HUDEP-2 (cell line): ENCODE data around the gene CCDC192.

Experiments
- DNase-seq, 76 experiments: peaks; one replicate each; lab custom pipeline; 2025; ENCODE audit not compliant: unreplicated experiment in 76 of 76; lab: John Stamatoyannopoulos, UW

Gene CCDC192

DNA sequence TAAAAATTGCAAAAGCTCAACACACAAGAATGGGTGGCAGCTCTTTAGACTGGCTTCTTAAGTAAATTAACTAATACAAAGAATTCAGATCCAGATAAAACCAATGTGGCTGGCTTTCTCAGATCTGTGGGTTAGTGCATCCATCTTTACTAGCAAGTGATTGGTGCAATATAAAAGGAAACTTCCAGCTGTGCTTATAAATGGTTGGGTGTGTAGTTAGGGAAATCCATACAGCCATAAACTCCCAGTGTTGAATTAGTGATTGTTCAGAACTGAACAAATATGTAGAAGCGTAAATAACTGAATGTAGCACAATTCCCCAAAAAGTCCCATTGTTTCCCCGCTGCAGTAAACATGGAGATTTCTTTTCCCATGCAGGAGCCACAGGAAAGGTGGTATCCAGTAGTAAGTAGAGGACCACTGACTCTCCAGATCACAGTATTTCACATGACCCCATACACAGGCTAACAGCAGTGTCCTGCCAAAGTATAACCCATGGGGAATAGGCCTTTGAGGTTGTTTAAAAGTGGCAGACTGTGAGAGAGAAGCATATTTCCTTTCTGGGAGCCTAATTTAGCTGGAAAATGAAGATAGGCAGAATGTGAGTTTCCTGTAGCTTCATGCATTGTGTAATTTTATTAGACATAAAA lies 207.2 kb downstream of the CCDC192 start:
- no peak for DNase-seq

DNA sequence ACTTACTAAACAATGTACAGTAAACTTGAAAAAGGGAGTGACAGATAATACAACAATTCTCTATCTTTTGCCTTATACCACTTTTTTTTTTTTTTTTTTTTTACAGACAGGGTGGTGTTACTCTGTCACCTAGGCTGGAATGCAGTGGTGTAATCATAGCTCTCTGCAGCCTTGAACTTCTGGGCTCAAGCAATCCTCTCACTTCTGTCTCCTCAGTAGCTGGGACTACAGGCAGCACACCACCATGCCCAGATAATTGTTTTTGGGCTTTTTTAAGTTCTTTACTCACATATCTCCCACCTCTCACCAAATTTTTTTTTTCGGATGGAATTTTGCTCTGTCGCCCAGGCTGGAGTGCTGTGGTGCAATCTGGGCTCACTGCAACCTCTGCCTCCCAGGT lies 208.4 kb downstream of the CCDC192 start:
- no peak for DNase-seq

DNA sequence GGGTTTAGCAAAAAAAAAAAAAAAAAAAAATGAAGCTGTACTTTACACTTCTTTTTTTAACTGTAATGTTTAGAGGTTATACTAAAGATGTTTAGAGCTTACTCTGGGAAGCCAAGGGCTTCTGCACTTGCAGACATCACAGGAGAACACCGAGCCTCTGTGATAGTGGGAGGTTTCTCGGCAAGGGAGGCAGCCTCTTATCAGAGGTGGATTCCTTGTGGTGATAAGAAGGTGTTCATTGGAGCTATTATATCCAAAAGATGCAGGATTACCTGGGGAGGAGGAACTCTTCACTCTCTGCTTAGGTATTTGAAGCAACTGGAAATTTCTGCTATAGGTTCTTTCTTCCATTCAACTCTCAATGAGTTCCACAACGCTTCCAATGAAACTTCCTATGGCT lies 209.2 kb downstream of the CCDC192 start:
- DNase-seq: no peak

DNA sequence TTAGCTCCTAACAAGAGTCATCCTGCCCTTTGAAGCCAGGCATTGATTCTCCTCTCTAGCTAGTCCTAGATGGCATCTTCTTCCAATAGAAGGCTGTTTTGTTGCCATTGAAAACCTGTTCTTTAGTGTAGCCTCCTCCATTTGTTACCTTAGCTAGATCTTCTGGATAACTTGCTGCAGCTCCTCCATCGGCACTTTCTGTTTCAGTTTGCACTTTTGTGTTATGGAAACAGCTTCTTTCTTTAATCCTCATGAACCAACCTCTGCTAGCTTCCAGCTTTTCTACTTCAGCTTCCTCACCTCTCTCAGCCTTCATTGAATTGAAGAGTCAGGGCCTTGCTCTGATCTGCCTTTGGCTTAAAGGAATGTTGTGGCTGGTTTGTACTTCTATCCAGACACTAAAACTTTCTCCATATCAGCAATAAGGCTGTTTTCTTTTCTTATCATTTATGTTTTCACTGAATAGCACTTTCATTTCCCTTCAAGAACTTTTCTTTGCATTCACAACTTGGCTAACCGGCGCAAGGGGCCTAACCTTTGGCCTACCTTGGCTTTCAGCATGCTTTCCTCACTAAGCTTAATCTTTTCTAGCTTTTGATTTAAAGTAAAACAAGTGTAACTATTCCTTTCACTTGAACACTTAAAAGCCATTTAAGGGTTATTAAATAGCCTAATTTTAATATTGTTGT lies 213.8 kb downstream of the CCDC192 start:
- DNase-seq: no peak

DNA sequence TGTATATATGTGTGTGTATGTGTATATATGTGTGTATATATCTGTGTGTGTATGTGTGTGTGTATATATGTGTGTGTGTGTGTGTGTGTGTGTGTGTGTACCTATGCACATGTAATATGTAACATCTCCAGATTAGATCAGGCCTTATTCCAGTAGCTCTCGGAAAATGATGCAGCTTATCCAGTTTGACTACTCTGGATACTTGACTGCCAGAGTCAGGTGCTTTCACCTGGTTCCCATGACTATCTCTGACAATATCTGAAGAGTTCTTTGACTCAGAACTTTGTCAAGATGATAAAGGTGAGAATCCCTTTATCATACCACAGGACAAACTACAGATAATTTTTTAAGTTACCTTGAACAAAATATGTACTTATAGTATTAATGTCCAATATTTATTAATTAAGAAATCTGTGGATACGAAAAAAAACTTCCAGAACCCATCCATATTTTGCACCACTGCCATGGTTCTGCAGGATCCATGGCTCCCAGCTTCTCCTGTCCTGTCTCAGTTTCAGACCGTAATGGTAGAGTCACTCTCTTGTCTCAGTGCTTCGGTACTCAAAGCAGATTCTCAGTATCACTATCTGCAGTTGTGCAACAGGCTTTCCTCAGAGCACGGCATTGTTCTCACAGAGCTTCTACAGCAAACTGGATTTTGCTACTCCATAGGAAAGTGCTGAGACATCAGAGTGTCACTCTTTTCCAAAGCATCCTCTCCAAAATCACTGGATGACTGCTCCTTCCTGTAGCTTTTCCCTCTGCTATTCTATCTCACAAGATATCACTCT lies 216.0 kb downstream of the CCDC192 start:
- DNase-seq: no peak

DNA sequence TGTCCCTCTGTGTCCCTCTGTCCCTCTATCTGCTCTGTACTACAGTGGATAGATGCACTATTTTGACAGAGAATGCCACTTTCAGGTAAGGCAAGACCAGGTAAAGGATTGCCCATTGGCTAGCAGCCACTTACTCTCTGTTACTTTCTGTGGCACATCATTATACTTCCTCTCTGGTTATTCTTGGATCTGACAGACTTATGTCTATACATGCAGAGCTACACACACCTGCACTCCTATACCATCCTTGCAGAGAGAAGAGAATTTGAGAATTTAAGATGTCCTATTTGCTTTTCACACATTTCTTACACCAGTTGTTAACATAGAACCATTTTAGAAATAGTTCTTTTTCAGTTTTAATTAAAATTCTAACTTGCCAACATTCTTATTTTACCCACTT lies 216.6 kb downstream of the CCDC192 start:
- no peak for DNase-seq

DNA sequence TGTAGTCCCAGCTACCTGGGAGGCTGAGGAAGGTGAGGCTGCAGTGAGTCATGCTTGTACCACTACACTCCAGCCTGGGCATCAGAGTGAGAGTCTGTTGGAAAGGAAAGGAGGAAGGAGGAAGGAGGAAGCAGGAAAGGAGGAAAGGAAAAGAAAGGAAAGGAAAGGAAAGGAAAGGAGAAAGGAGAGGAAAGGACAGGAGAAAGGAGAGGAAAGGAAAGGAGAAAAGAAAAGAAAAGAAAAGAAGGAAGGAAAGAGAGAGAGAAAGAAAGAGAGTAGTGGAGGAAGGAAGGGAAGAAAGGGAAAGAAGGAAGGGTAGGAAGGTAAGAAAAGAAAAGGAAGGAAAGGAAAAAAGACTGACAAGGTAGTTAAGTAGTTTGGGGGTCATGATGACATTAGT lies 217.7 kb downstream of the CCDC192 start:
- DNase-seq: no peak

DNA sequence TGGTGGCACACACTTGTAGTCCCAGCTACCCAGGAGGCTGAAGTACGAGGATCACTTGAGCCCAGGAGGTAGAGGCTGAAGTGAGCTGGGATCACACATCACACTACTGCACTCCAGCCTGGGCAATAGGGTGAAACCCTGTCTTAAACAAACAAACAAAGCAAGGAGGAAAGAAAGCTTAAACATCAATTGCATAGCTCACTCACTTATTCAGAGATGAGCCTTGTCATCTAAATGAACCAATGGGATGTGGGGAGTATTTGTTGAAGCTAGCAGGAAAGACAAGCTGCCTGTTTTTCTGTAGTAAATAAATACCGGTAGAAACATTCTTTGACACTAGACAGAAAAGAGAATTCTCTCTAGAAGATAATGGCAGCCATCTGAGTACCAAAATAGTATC lies 219.4 kb downstream of the CCDC192 start:
- DNase-seq: no peak

DNA sequence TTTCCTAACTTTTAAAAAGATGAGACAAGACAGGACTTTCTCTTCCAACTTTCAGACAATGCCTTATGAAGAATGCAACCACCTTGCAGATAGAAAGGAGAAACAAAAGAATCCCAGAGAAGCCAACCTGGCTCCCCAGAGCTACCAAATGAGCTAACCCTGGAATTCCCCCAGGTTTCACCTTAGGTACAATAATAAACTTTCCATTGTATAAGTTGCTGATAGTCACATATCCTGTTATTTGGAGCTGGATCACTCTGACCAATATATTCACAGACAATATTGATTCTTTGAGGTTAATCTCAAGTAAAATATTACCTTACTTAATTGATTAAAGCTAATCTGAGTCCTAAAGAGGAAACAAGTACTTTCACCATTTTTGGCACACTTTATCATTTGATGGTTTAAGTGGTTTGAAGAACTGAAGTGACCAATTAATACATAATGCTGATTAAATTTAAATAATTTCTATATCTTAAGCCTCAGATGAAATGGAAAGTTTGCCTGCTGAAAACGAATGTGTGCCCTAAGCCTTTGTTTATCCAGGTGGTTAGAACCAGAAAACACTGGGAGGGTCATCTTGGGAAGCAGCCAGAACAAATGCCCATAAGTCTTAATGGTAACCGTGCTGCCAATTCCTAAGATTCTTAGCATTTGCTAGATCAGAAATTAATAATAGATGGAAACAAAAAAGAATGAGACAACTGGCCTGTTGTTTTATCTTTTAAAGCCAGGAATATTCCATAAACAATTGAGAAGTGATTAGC lies 220.8 kb downstream of the CCDC192 start:
- DNase-seq: no peak

DNA sequence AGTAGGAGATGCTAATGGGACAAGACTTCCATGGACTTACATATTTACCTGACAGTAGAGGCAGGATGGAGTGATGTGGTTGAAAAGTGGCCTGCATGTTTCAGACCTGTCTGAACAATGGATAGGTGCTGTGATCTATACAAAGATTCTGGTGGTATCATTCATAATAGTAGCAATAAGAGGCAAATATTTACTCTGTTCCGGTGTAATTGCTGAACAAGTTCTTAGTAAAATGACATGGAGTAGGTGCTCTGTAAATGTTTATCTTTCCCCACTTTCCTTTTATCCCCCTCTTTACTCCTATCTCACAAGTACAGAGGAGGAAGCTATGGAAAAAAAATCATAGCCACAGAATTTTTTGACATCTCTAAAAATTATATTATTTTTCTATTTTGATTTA lies 221.4 kb downstream of the CCDC192 start:
- DNase-seq: no peak

DNA sequence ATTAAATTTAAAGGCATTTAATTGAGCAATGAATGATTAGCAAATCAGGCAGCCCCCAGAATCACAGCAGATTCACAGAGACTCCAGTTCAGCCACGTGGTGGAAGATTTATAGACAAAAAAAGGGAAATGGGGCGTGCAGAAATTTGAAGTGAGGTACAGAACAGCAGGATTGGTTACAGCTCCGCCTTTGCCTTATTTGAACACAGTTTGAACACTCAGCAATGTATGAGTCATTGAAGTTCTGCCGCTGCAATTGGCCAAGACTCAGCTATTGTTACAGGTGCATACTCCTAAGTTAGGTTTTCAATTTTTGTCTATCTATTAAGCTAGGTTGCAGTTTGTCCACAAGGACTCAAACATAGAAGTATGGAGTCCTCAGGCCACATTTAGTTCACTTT lies 222.7 kb downstream of the CCDC192 start:
- DNase-seq: no peak

DNA sequence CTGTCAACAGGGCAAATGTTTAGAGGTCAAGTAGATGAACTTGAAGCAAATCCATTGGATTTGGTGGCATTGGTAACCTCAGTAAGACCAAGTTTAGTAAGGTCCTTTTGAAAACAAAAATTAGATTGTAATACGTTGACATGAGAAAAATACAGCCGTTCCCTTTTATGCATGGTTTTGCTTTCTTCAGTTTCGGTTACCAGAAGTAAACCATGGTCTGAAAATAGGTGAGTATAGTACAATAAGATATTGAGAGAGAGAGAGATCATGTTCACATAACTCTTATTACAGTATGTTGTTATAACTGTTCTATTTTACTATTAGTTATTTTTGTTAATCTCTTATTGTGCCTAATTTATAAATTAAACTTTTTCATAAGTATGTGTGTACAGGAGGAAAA lies 223.8 kb downstream of the CCDC192 start:
- no peak for DNase-seq

DNA sequence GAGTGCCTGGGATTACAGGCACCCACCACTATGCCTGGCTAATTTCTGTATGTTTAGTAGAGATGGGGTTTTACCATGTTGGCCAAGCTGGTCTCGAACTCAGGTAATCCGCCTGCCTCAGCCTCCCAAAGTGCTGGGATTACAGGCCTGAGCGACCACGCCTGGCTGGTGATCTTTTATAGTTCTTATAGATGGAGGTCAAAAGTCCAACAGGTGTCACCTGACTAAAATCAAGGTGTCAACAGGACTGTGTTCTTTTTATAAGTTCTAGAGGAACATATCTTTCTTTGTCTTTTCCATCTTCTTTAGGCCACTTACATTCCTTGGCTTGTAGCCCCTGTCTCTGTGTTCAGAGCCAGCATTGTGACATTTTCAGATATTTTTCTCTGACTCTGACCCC lies 224.9 kb downstream of the CCDC192 start:
- DNase-seq: no peak

DNA sequence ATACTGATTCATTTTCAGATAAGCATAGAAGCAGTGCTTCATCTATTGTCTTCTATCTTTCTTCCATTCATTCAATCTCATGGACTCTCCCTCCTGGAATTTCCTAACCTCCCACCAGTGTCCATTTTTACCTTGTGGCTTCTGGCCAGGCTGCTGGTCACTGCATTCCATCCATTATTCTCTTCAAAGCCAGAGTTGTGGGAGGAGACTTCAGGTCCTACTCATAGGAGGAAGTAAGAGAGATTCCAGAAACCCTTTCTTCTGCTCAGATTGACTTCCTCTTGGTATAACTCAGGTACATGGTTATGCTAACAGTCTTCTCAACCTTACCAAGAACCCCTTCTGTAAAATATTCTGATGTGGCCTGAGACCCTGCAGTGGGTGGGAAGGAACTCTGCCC lies 227.1 kb downstream of the CCDC192 start:
- no peak for DNase-seq

DNA sequence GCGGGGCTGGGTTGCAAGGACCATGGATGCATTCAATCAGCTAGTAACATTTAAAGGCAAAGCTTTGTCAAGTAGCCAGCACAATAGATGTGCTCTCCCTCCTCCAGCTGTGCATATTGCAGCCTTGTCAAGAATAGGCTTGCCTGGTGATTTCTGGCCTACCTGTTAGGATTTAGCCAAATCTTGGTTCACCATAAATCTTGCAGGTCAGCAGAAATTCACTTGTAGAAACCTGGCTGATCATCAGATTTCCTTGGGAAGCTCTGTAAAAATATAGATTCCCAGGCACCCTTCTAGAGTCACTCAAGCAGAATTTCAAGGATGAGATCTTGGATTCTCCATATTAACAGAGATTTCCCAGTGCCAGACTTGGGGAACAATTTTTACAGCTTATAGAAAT lies 228.2 kb downstream of the CCDC192 start:
- DNase-seq: no peak

DNA sequence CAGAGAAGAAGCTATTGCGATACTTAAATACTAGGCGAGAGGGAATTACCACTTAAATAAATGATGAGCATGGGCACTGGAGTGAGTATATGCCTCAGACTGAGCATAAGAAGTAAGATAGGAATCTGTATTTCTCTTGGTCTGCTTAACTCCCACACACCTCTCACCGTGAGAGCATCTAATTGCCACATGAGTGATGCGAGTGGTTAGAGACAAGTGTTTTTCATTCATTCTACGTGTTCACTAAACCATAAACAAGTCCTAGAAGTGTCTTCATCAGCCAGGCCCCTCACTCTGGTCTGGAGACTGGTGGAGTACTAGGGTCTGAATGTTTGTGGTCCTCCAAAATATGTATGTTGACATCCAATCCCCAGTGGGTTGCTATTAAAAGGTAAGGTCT lies 230.2 kb downstream of the CCDC192 start:
- no peak for DNase-seq

DNA sequence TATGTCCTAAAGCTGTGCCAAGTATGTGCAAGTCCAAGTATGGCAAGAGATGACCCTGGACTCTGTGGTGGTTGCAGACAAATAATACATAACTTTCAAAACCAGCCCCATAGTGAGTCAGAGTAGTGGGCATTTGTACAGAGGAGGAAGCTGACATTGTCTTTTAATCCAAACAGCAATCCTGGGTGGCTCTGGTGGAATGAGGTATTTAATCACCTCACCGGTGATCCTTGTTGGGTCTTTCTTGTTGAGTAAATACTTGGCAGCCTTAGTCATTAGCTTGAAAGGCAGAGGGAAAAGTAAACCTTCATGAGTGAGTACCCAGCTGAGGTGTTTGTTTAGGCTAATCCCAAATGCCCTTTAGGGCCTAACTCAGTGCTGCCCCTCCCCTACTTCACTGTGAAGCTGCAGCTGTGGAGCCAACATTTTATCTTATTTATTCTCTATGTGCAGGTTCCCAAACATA lies 231.6 kb downstream of the CCDC192 start:
- no peak for DNase-seq

DNA sequence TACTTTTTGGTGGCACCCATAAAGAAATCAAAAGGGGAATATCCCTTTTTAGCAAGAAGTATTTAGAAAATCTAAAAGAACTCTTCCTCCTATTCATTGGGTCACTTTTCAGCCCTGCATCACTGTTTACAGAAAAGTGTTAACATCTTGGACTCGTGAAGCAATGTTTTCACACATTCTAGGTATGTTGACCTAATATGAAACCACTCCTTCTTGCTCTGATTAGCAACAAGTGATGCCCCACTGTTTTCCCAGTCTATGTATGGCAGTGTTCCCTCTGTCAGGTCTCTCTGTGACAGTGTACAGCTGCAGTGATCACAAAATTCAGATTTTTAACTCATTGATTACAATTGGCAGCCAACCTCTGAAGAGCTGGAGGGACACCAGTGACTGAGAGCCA lies 232.2 kb downstream of the CCDC192 start:
- DNase-seq: no peak

DNA sequence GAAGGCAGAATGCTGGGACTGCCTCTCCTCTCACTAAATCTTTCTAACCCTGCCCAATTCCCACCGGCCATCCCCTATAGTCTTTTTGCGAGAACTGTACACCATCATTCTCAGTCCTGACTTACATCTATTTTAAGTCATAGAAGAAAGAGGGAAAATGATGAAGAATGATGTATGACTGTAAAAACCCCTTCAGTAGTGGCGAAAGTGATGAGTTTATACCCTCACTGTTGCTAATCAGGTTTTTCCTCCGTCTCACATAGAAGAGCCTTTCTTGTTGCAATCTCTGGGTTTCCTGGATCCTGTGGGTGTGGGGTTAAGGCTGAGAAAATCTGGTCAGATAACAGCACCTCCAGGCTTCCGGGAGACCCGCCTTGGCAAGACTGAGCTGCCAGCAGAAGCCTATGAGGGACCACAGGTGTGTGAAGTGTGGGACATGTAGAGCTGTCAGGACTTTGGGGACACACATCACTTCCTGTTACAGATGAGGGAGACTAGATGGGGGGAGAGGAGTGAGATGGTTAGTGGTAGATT lies 233.3 kb downstream of the CCDC192 start:
- no peak for DNase-seq

DNA sequence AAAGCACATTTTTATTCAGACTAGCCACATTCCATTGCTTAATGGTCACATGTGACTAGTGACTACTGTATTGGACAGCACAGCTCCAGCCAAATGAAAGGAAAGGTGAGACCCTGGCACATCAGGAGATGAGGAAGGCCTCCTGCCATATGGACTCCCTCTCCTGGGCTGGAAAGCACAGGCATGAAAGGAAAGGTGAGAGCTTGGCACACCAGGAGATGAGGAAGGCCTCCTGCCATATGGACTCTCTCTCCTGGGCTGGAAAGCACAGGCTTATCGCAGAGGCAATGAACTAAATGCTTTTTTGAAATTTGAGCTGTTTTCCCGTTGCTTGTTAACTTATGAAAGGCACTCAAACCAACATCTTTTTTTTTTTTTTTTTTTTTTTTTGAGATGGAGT lies 235.6 kb downstream of the CCDC192 start:
- no peak for DNase-seq

DNA sequence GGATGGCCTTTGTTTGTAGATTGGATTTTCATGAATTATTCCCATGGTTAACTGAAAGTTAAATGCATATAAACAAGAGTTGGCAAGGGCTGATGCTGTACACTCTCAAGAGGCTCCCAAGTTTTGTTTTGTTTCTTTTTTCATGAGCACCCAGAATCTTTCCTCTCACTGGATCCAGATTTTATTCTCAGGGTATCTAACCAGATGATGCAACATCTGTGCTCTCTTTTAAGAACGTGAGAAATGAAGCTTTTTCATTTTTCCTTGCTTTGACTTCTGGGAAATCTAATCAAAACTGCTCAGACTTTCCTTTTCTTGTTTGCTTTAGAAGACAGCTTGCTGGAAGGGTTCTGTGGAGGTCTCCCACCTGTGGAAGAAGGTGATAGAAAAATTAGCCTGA lies 237.7 kb downstream of the CCDC192 start:
- no peak for DNase-seq
